AG04450 (cell line): Measurements from ENCODE around the gene ARHGAP18. TPM values are rescaled to one million over a fixed set of nuclear protein-coding genes. Genes with fewer than 3 reads are reported as not detected.

Experiments used
- CTCF ChIA-PET: fragments of 300-600, 350-600 bp; formaldehyde crosslinking; extraction: SDS; loops from one replicate; lab custom pipeline; 2022; ENCODE audit warnings: antibody characterized with exemption, inconsistent platforms; lab: Charles Lee
- POLR2A ChIA-PET: fragments of 350-600 bp; formaldehyde crosslinking; extraction: SDS; loops from one replicate; lab custom pipeline; 2021; ENCODE audit warnings: antibody characterized with exemption, inconsistent platforms; lab: Yijun Ruan, JAX
- DNase-seq: peaks from one replicate; pipeline ENCODE4 v3.0.0-alpha.2; 2011; ENCODE audit warnings: low read depth, low spot score
- H3K27ac ChIP-seq: one replicate; pipeline ENCODE4 v1.5.1; 2012; ENCODE audit warnings: low read depth, low read length, control low read depth
- H3K27me3 ChIP-seq: one replicate; pipeline ENCODE4 v1.6.0; 2012; ENCODE audit warnings: low read length; ENCODE audit not compliant: control insufficient read depth, insufficient read depth
- H3K4me3 ChIP-seq: 2 replicates; pipeline ENCODE4 v1.5.1; 2011; ENCODE audit warnings: mild to moderate bottlenecking, low read depth, low read length, control low read depth
- H3K9me3 ChIP-seq: 2 replicates; pipeline ENCODE4 v1.5.1; 2012; ENCODE audit warnings: low read length; ENCODE audit not compliant: control insufficient read depth, insufficient read depth
- CTCF ChIP-seq: IDR thresholded peaks from 2 replicates; pipeline ENCODE4 v1.5.1; 2011; ENCODE audit warnings: low read depth, low read length, control low read depth, inconsistent platforms
- polyA plus RNA-seq: library from polyadenylated mRNA; depleted of rRNA; stranded (reverse); fragments of >200 nt; gene quantifications from 2 replicates; pipeline ENCODE4 v1.2.3, GENCODE V29; 2011

Gene ARHGAP18
- polyA plus RNA-seq, 1 experiment, result 13.9 TPM

- Histone ChIP-seq H3K27ac (no peak overlapping the region), H3K4me3 (no peak overlapping the region), H3K27me3 (no peaks in the 10 kb centered on the region), H3K9me3 (no peaks in the 10 kb centered on the region)
- ChIA-PET POLR2A (no interaction called here), CTCF (interaction anchor here (3.3 kb wide), 1 partner anchor 40 kb away, joined by 12 read pairs; no protein-coding TSS in a partner anchor)
- TF ChIP-seq CTCF, result no peak
- DNase-seq, result no peak
These were observed 72.5 kb downstream of the ARHGAP18 start for GRCh38 chr6:129637340-129638054.

- no peak for TF ChIP-seq CTCF
- ChIA-PET CTCF (no interaction called here), POLR2A (no interaction called here)
- DNase-seq, result no peak
- no peaks in the 10 kb centered on the region for H3K27me3 ChIP-seq
- H3K9me3 ChIP-seq, result no peaks in the 10 kb centered on the region
- no peak overlapping the region for H3K27ac ChIP-seq
- no peak overlapping the region for H3K4me3 ChIP-seq
These were observed 74.4 kb downstream of the ARHGAP18 start for GRCh38 chr6:129635396-129636130.

- DNase-seq, result no peak
- Histone ChIP-seq H3K27me3 (no peaks in the 10 kb centered on the region), H3K4me3 (no peak overlapping the region), H3K9me3 (no peaks in the 10 kb centered on the region), H3K27ac (no peak overlapping the region)
- POLR2A ChIA-PET, result no interaction called here
- CTCF ChIA-PET, result no interaction called here
- TF ChIP-seq CTCF, result no peak
These were observed 75.4 kb downstream of the ARHGAP18 start for GRCh38 chr6:129634411-129635230.

GRCh38 chr6:129633529-129633928, 76.4 kb downstream of the ARHGAP18 start:
- CTCF ChIA-PET, result interaction anchor here (1.0 to 1.8 kb wide), 2 partner anchors 9 to 142 kb away, joined by 3 to 7 read pairs; no protein-coding TSS in a partner anchor
- Histone ChIP-seq H3K4me3 (no peak overlapping the region), H3K27me3 (no peaks in the 10 kb centered on the region), H3K27ac (no peak overlapping the region), H3K9me3 (no peaks in the 10 kb centered on the region)
- DNase-seq, result no peak
- POLR2A ChIA-PET, result no interaction called here
- TF ChIP-seq CTCF, result no peak
